Effector memory CD8-positive, alpha-beta T cell (primary cell): ENCODE results near the gene PCNX1.
"Not testable (repeated sequence)": the region's sequence is repeated elsewhere in the genome, so short reads cannot be mapped to it uniquely, and the experiment has no call there.

ENCODE experiments used
- ATAC-seq: fragments of 150-1000 bp; cut with Tn5 transposase; replicated peaks from 2 replicates; pipeline ENCODE4 v1.10.0; 2021; ENCODE audit warnings: mild to moderate bottlenecking, moderate library complexity
- DNase-seq, 3 experiments: peaks; one replicate each; pipeline ENCODE4 v3.0.0; 2021
- H3K27ac Mint-ChIP-seq, 2 donors: one replicate each; pipeline ENCODE4 v1.8.0; 2022; ENCODE audit warnings: mild to moderate bottlenecking in 2 of 2, mixed read lengths in 2 of 2, moderate library complexity in 2 of 2
- H3K27me3 Mint-ChIP-seq, 2 donors: one replicate each; pipeline ENCODE4 v1.8.0; 2022; ENCODE audit warnings: mixed read lengths in 2 of 2
- H3K36me3 Mint-ChIP-seq: one replicate; pipeline ENCODE4 v1.8.0; 2022; ENCODE audit warnings: mild to moderate bottlenecking, moderate library complexity, mixed read lengths; ENCODE audit not compliant: insufficient read depth
- H3K4me1 Mint-ChIP-seq, 2 donors: one replicate each; pipeline ENCODE4 v1.8.0; 2022; ENCODE audit warnings: low read depth in 2 of 2, mixed read lengths in 2 of 2
- H3K4me3 Mint-ChIP-seq, 2 donors: one replicate each; pipeline ENCODE4 v1.8.0; 2022; ENCODE audit warnings: mild to moderate bottlenecking in 2 of 2, mixed read lengths in 2 of 2, moderate library complexity in 2 of 2
- H3K9me3 Mint-ChIP-seq, 2 donors: one replicate each; pipeline ENCODE4 v1.8.0; 2022; ENCODE audit warnings: mixed read lengths in 2 of 2
- total RNA-seq, 9 experiments: gene quantifications; one replicate each; lab custom pipeline; 2026; lab: John Stamatoyannopoulos, UW

Gene PCNX1
- 125 to 522 (median 351) reads per million in 9 experiments for total RNA-seq

DNA sequence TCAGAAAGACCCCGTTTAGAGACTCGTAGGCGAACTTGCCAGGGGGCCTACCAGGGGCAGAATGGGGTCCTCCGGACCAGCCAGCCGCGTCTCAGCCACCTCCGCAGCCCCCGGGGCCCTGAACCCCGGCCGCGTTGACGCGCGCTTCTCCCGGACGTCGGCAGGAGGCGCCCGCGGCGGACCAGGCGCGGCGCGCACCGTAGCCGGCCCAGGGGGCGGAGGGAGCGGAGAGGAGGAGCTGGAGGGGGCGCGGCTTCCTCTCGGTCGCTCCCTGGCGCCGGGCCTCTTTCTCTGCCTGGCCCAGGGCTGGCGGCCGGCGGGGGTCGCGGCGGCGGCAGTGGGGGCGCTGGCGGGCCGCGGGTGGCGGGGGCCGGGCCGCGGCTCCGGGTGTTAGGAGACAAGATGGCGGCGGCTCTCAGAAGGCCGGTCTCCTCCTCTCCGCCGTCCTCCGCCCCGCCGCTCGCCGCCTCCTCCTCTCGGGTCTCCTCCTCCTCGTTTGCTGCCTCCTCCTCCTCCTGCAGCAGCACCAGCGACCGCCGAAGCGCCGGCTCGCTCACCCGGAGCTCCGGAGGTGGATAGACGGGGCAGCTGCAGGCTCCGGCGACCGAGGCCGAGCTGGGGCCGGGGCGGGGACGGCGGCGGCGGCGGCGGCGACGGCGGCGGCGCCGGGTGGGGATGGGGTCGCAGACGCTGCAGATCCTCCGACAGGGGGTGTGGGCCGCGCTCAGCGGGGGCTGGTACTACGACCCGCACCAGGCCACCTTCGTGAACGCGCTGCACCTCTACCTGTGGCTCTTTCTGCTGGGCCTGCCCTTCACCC lies at the start of gene PCNX1:
Gene PCNX1 (plus strand): TSS at position 284 of the 820 bp plus-strand sequence. CDS start 392 bp downstream, at position 676.
- Mint-ChIP-seq H3K4me3 (peak within 1 kb of the TSS; percentile 95 to 96), H3K36me3 (peaks cover 15% of the 10 kb centered on the region), H3K27me3 (no peaks in the 10 kb centered on the region), H3K27ac (peak within 1 kb of the TSS; percentile 97), H3K4me1 (peaks cover 34 to 45% of the 10 kb centered on the region in 2 donors), H3K9me3 (no peaks in the 10 kb centered on the region)
- peak; percentile 80 for ATAC-seq
- peak; percentile 88 to 91 (median 90) for DNase-seq

GRCh38 chr14:70857496-70857890 lies 49.8 kb upstream of the PCNX1 start:
- no peaks in the 10 kb centered on the region for H3K27me3 Mint-ChIP-seq
- ATAC-seq (no peak), DNase-seq (no peak)
- H3K27ac Mint-ChIP-seq = no peak overlapping the region
- no peak overlapping the region for H3K4me3 Mint-ChIP-seq
- no peaks in the 10 kb centered on the region for H3K9me3 Mint-ChIP-seq
- no peaks in the 10 kb centered on the region for H3K36me3 Mint-ChIP-seq
- peaks cover 4 to 5% of the 10 kb centered on the region in 2 donors for H3K4me1 Mint-ChIP-seq

GRCh38 chr14:70858641-70859040 lies 48.6 kb upstream of the PCNX1 start:
- ATAC-seq = no peak
- Mint-ChIP-seq H3K27ac (no peak overlapping the region), H3K4me1 (peaks cover 4 to 5% of the 10 kb centered on the region in 2 donors), H3K36me3 (no peaks in the 10 kb centered on the region), H3K4me3 (no peak overlapping the region), H3K9me3 (no peaks in the 10 kb centered on the region), H3K27me3 (no peaks in the 10 kb centered on the region)
- no peak for DNase-seq

GRCh38 chr14:70866992-70867391 lies 40.3 kb upstream of the PCNX1 start:
- not testable (repeated sequence) for H3K36me3 Mint-ChIP-seq, H3K4me3 Mint-ChIP-seq, DNase-seq, ATAC-seq, H3K27ac Mint-ChIP-seq, H3K4me1 Mint-ChIP-seq, H3K9me3 Mint-ChIP-seq, H3K27me3 Mint-ChIP-seq

- Mint-ChIP-seq H3K9me3 (peaks cover 0 to 2% of the 10 kb centered on the region in 2 donors), H3K4me1 (peaks cover 17 to 22% of the 10 kb centered on the region in 2 donors), H3K27ac (peak overlapping the region; percentile 96 to 97), H3K4me3 (peak overlapping the region; percentile 84 to 89), H3K27me3 (no peaks in the 10 kb centered on the region), H3K36me3 (no peaks in the 10 kb centered on the region)
- DNase-seq (no peak), ATAC-seq (no peak)
These were observed 36.3 kb upstream of the PCNX1 start for GRCh38 chr14:70871001-70871400.

GRCh38 chr14:70871863-70872677 lies 35.2 kb upstream of the PCNX1 start:
- Mint-ChIP-seq H3K27ac (peak overlapping the region; percentile 96 to 97), H3K27me3 (no peaks in the 10 kb centered on the region), H3K4me1 (peaks cover 17 to 22% of the 10 kb centered on the region in 2 donors), H3K4me3 (peak overlapping the region; percentile 84 to 89), H3K36me3 (no peaks in the 10 kb centered on the region), H3K9me3 (peaks cover 0 to 2% of the 10 kb centered on the region in 2 donors)
- ATAC-seq = peak; percentile 79
- DNase-seq = peak; percentile 10 to 29 (median 18)

GRCh38 chr14:70872678-70873020 lies 34.6 kb upstream of the PCNX1 start:
- Mint-ChIP-seq H3K27me3 (no peaks in the 10 kb centered on the region), H3K36me3 (no peaks in the 10 kb centered on the region), H3K4me3 (peak overlapping the region; percentile 84 to 89), H3K4me1 (peaks cover 17 to 22% of the 10 kb centered on the region in 2 donors), H3K9me3 (peaks cover 0 to 2% of the 10 kb centered on the region in 2 donors), H3K27ac (peak overlapping the region; percentile 96 to 97)
- no peak for ATAC-seq
- no peak for DNase-seq

- Mint-ChIP-seq H3K36me3 (peaks cover 2% of the 10 kb centered on the region), H3K4me1 (peaks cover 17 to 22% of the 10 kb centered on the region in 2 donors), H3K4me3 (no peak overlapping the region), H3K27ac (peak overlapping the region; percentile 35 to 84), H3K9me3 (peaks cover 0 to 2% of the 10 kb centered on the region in 2 donors), H3K27me3 (no peaks in the 10 kb centered on the region)
- peak; percentile 46 for ATAC-seq
- peak in 1 of 3 experiments; percentile 11 for DNase-seq
These were observed 33.6 kb upstream of the PCNX1 start for GRCh38 chr14:70873627-70874026.

DNA sequence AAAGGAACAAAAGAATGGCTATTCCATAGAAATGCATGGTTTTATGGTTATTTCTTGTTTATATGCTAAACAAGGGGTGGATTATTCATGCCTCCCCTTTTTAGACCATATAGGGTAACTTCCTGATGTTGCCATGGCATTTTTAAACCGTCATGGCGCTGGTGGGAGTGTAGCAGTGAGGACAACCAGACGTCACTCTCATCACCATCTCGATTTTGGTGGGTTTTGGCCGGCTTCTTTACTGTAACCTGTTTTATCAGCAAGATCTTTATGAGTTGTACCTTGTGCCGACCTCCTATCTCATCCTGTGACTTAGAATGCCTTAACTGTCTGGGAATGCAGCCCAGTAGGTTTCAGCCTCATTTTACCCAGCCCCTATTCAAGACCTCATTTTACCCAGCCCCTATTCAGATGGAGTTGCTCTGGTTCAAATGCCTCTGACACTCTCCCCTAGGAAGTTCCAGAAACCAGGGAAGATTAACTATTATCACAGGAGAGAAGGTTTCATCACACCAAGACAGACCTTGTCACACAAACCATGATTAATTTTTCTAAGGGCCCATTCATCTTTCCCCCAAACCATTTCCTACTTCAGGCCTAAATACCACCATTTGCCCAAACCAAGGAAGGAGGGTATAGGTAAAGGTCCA lies 31.3 kb upstream of the PCNX1 start:
- not testable (repeated sequence) for H3K4me3 Mint-ChIP-seq, ATAC-seq, H3K27ac Mint-ChIP-seq, H3K36me3 Mint-ChIP-seq, H3K9me3 Mint-ChIP-seq, H3K27me3 Mint-ChIP-seq, DNase-seq
- peaks cover 17 to 22% of the 10 kb centered on the region in 2 donors for H3K4me1 Mint-ChIP-seq

GRCh38 chr14:70879448-70879847 lies 27.8 kb upstream of the PCNX1 start:
- peaks cover 18 to 20% of the 10 kb centered on the region in 2 donors for H3K4me1 Mint-ChIP-seq
- DNase-seq (no peak), ATAC-seq (no peak)
- H3K27me3 Mint-ChIP-seq = no peaks in the 10 kb centered on the region
- no peak overlapping the region for H3K4me3 Mint-ChIP-seq
- H3K27ac Mint-ChIP-seq = no peak overlapping the region
- H3K9me3 Mint-ChIP-seq = no peaks in the 10 kb centered on the region
- H3K36me3 Mint-ChIP-seq = peaks cover 3% of the 10 kb centered on the region

DNA sequence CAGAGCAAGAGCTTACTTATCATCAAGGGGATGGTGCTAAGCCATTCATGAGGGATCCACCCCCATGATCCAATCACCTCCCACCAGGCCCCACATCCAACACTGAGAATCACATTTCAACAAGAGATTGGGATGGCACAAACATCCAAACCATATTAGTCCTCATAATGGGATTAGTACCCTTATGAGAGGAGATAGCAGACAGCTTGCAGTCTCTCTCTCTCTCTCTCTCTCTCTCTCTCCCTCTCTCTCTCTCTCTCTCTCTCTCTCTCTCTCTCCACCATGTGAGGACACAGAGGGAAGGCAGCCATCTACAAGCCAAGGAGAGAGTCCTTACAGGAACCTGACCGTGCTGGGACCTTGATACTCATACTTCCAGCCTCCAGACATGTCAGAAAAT lies 26.4 kb upstream of the PCNX1 start:
- H3K4me3 Mint-ChIP-seq, DNase-seq, ATAC-seq, H3K9me3 Mint-ChIP-seq, H3K27me3 Mint-ChIP-seq, H3K36me3 Mint-ChIP-seq, H3K27ac Mint-ChIP-seq: not testable (repeated sequence)
- peaks cover 28 to 30% of the 10 kb centered on the region in 2 donors for H3K4me1 Mint-ChIP-seq

DNA sequence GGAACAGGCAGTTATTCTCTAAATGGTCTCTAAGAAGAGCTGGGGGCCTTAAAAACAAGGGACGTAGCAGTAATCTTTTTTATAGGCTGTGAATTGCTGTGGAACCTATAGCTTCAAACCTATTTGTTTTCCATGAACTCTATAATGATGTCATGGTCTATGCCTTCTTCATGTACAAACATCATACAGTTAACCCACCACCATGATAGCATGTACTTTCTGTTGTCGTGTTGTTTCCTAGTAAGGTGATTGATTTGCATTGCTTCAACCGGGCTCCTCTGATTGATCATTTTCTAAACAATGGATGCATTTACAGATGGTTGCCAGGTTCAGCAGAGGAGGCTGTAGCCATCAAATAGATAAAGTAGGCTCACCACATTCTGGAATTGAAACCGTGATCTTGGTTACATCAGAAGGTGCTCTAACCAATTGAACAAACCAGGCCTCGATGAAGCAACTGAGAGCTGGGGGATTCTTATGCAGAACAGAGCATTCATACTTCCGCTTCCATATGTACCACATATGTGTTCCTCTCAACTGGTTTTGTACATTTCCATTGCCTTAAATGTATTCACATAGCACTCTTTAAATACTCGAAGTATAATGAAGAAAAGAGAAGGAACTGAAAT lies 25.6 kb upstream of the PCNX1 start:
- no peak overlapping the region for H3K27ac Mint-ChIP-seq
- ATAC-seq (no peak), DNase-seq (no peak)
- H3K27me3 Mint-ChIP-seq = no peaks in the 10 kb centered on the region
- no peak overlapping the region for H3K4me3 Mint-ChIP-seq
- H3K36me3 Mint-ChIP-seq = peaks cover 11% of the 10 kb centered on the region
- no peaks in the 10 kb centered on the region for H3K9me3 Mint-ChIP-seq
- peaks cover 36 to 38% of the 10 kb centered on the region in 2 donors for H3K4me1 Mint-ChIP-seq
